Naive B cell (primary cell): Measurements from ENCODE around the gene TSPAN5. TPM values are rescaled to one million over a fixed set of nuclear protein-coding genes. Genes with fewer than 3 reads are reported as not detected.

ENCODE experiments used
- ATAC-seq, 2 donors: fragments of 150-1000 bp; cut with Tn5 transposase; 2 replicates each; pipeline ENCODE4 v1.10.0; 2021; ENCODE audit warnings: low read depth in 2 of 2, mild to moderate bottlenecking in 2 of 2, moderate library complexity in 2 of 2
- DNase-seq: peaks from one replicate; pipeline ENCODE4 v3.0.0; 2022
- H3K27ac Mint-ChIP-seq, 6 donors: one replicate each; pipeline ENCODE4 v1.8.0; 2020 to 2022; ENCODE audit warnings: mild to moderate bottlenecking in 6 of 6, mixed read lengths in 6 of 6, moderate library complexity in 5 of 6, inconsistent platforms in 2 of 6
- H3K27me3 Mint-ChIP-seq, 3 donors: one replicate each; pipeline ENCODE4 v1.8.0; 2021 to 2022; ENCODE audit warnings: mixed read lengths in 3 of 3, mild to moderate bottlenecking in 1 of 3
- H3K36me3 Mint-ChIP-seq, 2 donors: one replicate each; pipeline ENCODE4 v1.8.0; 2020 to 2022; ENCODE audit warnings: mixed read lengths in 2 of 2, inconsistent platforms in 1 of 2, mild to moderate bottlenecking in 1 of 2
- H3K4me1 Mint-ChIP-seq, 3 donors: one replicate each; pipeline ENCODE4 v1.8.0; 2020 to 2022; ENCODE audit warnings: mixed read lengths in 3 of 3, inconsistent platforms in 1 of 3, mild to moderate bottlenecking in 1 of 3, moderate library complexity in 1 of 3
- H3K4me3 Mint-ChIP-seq, 8 donors: one replicate each; pipeline ENCODE4 v1.8.0; 2020 to 2022; ENCODE audit warnings: mild to moderate bottlenecking in 8 of 8, mixed read lengths in 8 of 8, moderate library complexity in 8 of 8, inconsistent platforms in 2 of 8
- H3K9me3 Mint-ChIP-seq, 7 donors: one replicate each; pipeline ENCODE4 v1.8.0; 2020 to 2022; ENCODE audit warnings: mixed read lengths in 7 of 7, mild to moderate bottlenecking in 5 of 7, inconsistent platforms in 2 of 7, moderate library complexity in 1 of 7
- polyA plus RNA-seq, 6 donors: library from polyadenylated mRNA; unstranded; fragments of 300-500 nt; fragmentation: Illumina TruSeq; gene quantifications; one replicate each; pipeline ENCODE4 v1.2.3, GENCODE V29; 2021; ENCODE audit warnings: low read depth in 6 of 6

Gene TSPAN5
- polyA plus RNA-seq, 6 donors from 2014 or later: 3.9 to 10.2 (median 8.8) TPM

DNA sequence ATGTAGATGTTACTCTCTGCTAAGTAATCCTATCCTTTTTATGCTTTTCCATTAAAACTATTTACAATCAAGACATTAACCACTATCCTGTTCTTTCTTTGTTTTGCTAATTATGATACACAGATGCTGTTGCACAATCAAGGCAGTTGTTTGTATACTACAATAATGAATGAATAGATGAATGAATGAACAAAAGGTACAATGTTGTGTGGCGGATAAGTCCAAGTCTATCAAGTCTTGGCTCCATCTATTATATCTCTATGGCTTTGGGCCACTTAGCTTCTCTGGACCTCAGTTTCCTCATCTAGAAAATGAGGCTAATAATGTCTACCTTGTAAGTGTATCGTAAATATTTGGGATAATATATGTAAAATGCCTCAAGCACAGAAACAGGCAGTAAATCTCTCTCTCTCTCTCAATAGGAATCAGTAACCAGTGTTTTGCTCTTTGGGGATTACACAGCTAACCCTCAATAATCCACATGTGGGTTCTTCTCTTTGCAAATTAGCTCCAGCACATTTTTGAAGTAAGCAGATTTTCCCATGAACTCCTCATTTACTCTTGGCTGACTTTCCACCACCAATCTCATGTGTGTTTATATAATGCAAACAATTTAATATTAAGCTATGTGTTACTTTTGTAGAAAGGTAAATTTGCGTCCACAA lies 27.8 kb upstream of the TSPAN5 start:
- Mint-ChIP-seq H3K27ac (no peak overlapping the region), H3K27me3 (peaks cover 0 to 22% (median 8%) of the 10 kb centered on the region in 3 donors), H3K4me1 (peaks cover 0 to 4% (median 0%) of the 10 kb centered on the region in 3 donors), H3K36me3 (peaks cover 0 to 8% of the 10 kb centered on the region in 2 donors), H3K9me3 (peaks cover 0 to 7% (median 0%) of the 10 kb centered on the region in 7 donors), H3K4me3 (no peak overlapping the region)
- DNase-seq (no peak), ATAC-seq (no peak)

- Mint-ChIP-seq H3K36me3 (peaks cover 0 to 2% of the 10 kb centered on the region in 2 donors), H3K27ac (no peak overlapping the region), H3K27me3 (peaks cover 0 to 14% (median 2%) of the 10 kb centered on the region in 3 donors), H3K4me3 (no peak overlapping the region), H3K4me1 (peaks cover 0 to 4% (median 0%) of the 10 kb centered on the region in 3 donors), H3K9me3 (peaks cover 0 to 2% (median 0%) of the 10 kb centered on the region in 7 donors)
- no peak for ATAC-seq
- no peak for DNase-seq
Observed at GRCh38 chr4:98685225-98686042, 27.0 kb upstream of the TSPAN5 start.

- no peaks in the 10 kb centered on the region for H3K36me3 Mint-ChIP-seq
- H3K9me3 Mint-ChIP-seq: no peaks in the 10 kb centered on the region
- H3K27ac Mint-ChIP-seq: no peak overlapping the region
- H3K4me3 Mint-ChIP-seq: no peak overlapping the region
- peaks cover 0 to 10% (median 0%) of the 10 kb centered on the region in 3 donors for H3K27me3 Mint-ChIP-seq
- ATAC-seq (no peak), DNase-seq (no peak)
- H3K4me1 Mint-ChIP-seq: peaks cover 0 to 4% (median 0%) of the 10 kb centered on the region in 3 donors
Observed at GRCh38 chr4:98682719-98683118, 24.3 kb upstream of the TSPAN5 start.

DNA sequence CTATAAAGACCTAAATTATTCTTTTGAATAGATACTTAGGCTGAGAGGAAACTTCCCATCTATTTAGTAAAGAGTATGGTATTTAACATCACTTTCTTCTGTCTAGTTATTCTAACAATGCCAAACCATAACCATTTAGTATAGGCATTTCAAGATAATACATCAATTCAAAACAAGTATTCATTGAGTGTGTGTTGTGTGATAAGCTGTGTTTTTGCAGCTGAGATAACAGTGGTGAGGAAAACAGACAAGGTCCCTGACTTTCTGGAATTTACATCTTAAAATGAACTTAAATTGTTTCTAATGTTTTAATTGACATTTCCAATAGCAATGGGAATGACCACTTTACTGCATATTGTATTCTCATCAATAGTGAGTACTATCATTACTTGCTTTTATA lies 22.4 kb upstream of the TSPAN5 start:
- Mint-ChIP-seq H3K27ac (no peak overlapping the region), H3K27me3 (no peaks in the 10 kb centered on the region), H3K9me3 (no peaks in the 10 kb centered on the region), H3K4me1 (peaks cover 0 to 4% (median 0%) of the 10 kb centered on the region in 3 donors), H3K36me3 (no peaks in the 10 kb centered on the region), H3K4me3 (no peak overlapping the region)
- DNase-seq (no peak), ATAC-seq (no peak)

GRCh38 chr4:98679738-98680137 lies 21.3 kb upstream of the TSPAN5 start:
- no peaks in the 10 kb centered on the region for H3K36me3 Mint-ChIP-seq
- H3K9me3 Mint-ChIP-seq: no peaks in the 10 kb centered on the region
- no peak overlapping the region for H3K4me3 Mint-ChIP-seq
- peaks cover 0 to 4% (median 0%) of the 10 kb centered on the region in 3 donors for H3K4me1 Mint-ChIP-seq
- H3K27me3 Mint-ChIP-seq: peaks cover 0 to 2% (median 0%) of the 10 kb centered on the region in 3 donors
- no peak for DNase-seq
- no peak for ATAC-seq
- H3K27ac Mint-ChIP-seq: no peak overlapping the region

DNA sequence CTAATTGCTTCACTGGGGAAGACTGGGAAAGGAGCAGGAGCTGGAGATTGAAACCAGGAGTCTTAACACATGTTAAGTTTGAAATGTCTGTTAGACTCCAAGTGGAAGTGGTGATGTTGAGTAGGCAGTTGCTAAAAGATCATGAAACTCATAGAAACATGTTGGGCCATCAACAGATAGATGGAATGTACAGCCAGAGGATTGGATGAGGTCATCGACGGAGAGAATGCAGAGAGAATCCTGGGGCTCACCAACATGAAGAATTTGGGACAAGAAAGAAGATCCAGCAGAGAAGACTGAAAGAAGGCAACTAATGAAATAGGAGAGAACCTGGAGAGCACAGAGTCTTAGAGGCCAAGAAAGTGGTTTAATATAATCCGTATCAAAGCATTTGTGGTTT lies 19.4 kb upstream of the TSPAN5 start:
- H3K9me3 Mint-ChIP-seq: peaks cover 0 to 1% (median 0%) of the 10 kb centered on the region in 7 donors
- H3K36me3 Mint-ChIP-seq: no peaks in the 10 kb centered on the region
- peaks cover 0 to 11% (median 0%) of the 10 kb centered on the region in 3 donors for H3K27me3 Mint-ChIP-seq
- ATAC-seq: no peak
- no peak for DNase-seq
- H3K4me3 Mint-ChIP-seq: no peak overlapping the region
- H3K27ac Mint-ChIP-seq: peak overlapping the region in 1 of 6 donors; percentile 77
- peaks cover 0 to 10% (median 6%) of the 10 kb centered on the region in 3 donors for H3K4me1 Mint-ChIP-seq

DNA sequence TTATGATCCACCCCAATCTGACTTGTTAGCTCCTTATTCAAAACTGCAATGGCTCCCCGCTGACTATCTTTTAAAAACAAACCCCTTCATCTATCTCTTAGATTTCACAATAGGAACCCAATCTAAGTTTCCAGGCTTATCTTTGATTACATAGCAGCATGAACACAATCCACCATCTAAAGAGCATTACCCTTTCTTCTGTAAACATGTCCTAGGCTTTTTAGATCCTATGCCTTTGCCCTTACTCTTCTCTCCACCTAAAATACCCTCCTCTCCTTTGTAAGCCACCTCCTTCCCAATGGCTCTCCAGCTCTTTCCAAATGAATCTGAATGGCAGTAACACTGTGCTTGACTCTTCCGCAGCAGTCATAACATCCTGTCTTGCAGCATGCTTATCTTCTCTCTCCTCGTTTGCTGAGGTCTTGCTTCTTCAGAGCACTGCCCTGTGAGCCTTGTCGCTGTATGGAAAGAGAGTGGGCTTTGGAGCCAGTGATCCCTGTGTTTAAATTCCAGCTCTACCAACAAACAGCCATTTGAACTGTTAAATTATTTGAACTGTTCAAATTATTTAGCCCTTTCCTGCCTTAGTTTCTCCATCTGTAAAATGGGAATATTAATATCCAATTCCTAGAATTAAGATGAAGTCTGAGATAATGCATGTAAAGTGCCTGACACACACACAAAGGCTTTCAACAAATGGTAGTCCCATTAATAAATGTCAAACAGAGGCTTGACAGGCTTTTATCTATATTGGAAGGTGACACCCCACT lies 16.2 kb upstream of the TSPAN5 start:
- Mint-ChIP-seq H3K4me1 (peaks cover 0 to 11% (median 9%) of the 10 kb centered on the region in 3 donors), H3K9me3 (peaks cover 0 to 1% (median 0%) of the 10 kb centered on the region in 7 donors), H3K27me3 (peaks cover 4 to 24% (median 10%) of the 10 kb centered on the region in 3 donors), H3K27ac (no peak overlapping the region), H3K36me3 (no peaks in the 10 kb centered on the region), H3K4me3 (no peak overlapping the region)
- no peak for ATAC-seq
- DNase-seq: no peak

GRCh38 chr4:98673978-98674377 lies 15.6 kb upstream of the TSPAN5 start:
- H3K27me3 Mint-ChIP-seq: peaks cover 4 to 24% (median 10%) of the 10 kb centered on the region in 3 donors
- ATAC-seq: no peak
- no peak overlapping the region for H3K4me3 Mint-ChIP-seq
- H3K9me3 Mint-ChIP-seq: peaks cover 0 to 1% (median 0%) of the 10 kb centered on the region in 7 donors
- H3K36me3 Mint-ChIP-seq: no peaks in the 10 kb centered on the region
- H3K4me1 Mint-ChIP-seq: peaks cover 0 to 11% (median 9%) of the 10 kb centered on the region in 3 donors
- no peak overlapping the region for H3K27ac Mint-ChIP-seq
- DNase-seq: no peak

DNA sequence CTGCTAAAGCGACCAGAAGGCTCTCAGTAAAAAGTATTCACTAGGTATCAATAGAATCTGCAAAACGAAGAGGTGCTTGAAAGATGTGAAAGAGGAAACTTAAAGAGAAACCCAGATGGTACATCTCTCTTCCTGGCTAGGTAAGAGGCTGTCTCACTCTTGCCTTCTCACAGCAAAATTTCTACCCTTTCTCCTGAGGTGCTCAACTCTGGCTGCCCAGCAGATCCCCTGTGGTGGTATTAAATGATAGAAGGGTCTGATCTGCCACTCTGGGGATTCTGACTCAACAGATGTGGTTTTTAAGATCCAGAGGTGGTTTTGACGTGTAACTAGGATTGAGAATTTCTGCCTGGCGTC lies 14.9 kb upstream of the TSPAN5 start:
- Mint-ChIP-seq H3K27ac (peak overlapping the region in 2 of 6 donors; percentile 29 to 49), H3K27me3 (peaks cover 6 to 24% (median 10%) of the 10 kb centered on the region in 3 donors), H3K4me1 (peaks cover 0 to 11% (median 9%) of the 10 kb centered on the region in 3 donors), H3K4me3 (peak overlapping the region in 3 of 8 donors; percentile 10 to 42 (median 36)), H3K36me3 (no peaks in the 10 kb centered on the region), H3K9me3 (peaks cover 0 to 1% (median 0%) of the 10 kb centered on the region in 7 donors)
- peak; percentile 40 to 60 for ATAC-seq
- no peak for DNase-seq

DNA sequence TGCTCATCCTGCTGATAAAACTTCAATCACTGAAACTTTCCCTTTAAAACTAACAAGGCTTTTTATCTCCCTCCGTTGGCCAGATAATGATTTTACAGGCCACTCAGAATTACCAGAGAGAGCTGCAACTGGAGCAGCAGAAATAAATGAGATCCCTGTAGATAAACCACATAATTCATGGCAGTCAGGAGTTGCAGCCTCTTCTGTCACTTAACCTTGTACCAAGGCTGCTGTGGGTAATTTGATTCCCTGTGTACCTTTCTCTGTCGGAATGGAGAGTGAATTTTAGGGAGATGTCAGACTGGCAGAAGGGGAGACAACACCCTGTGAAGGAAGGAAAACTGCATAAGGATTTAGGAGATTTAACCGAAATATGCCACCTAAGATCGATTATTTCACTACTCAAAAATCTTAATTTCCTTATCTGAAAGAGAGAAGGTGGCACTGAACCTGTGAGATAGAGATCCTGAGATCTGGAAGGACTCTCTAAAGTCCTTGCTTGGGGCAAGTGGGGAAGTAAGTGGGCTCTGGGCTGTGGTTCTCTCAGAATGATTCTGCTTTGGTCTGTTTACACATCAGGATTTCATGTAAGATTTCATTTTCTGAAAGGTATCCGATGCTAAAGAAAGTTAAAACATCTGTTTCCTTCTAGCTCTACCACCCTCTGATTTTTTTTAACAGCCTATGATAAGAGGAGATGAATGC lies 14.3 kb upstream of the TSPAN5 start:
- DNase-seq (no peak), ATAC-seq (peak; percentile 10 to 16)
- peaks cover 7 to 24% (median 10%) of the 10 kb centered on the region in 3 donors for H3K27me3 Mint-ChIP-seq
- H3K4me1 Mint-ChIP-seq: peaks cover 0 to 11% (median 9%) of the 10 kb centered on the region in 3 donors
- no peaks in the 10 kb centered on the region for H3K36me3 Mint-ChIP-seq
- H3K27ac Mint-ChIP-seq: peak overlapping the region in 3 of 6 donors; percentile 15 to 49 (median 29)
- H3K9me3 Mint-ChIP-seq: peaks cover 0 to 1% (median 0%) of the 10 kb centered on the region in 7 donors
- peak overlapping the region in 3 of 8 donors; percentile 10 to 42 (median 36) for H3K4me3 Mint-ChIP-seq

- peaks cover 7 to 24% (median 10%) of the 10 kb centered on the region in 3 donors for H3K27me3 Mint-ChIP-seq
- DNase-seq (no peak), ATAC-seq (no peak)
Observed at GRCh38 chr4:98671131-98671530, 12.7 kb upstream of the TSPAN5 start.

DNA sequence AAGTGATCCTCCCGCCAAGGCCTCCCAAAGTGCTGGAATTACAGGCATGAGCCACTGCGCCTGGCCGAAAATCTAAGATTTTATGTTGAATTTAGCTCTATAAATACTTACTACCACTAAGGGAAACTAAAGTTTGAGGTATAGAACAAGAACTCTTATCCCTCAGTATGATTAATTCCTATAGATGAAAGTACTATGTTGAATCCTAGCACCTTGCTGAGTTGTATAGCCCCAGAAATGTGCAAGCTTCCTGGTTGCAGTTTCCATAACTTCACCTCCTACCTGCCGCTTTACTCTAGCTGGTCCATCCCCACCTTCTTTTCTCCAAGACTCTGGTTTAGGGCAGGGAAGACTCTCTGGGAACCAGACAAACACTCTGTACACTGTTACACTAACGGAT lies 11.8 kb upstream of the TSPAN5 start:
- DNase-seq: no peak
- peaks cover 7 to 24% (median 10%) of the 10 kb centered on the region in 3 donors for H3K27me3 Mint-ChIP-seq

More at GRCh38 chr4:98671131-98671530, 12.7 kb upstream of the TSPAN5 start:
- Mint-ChIP-seq H3K4me1 (peaks cover 0 to 11% (median 10%) of the 10 kb centered on the region in 3 donors), H3K27ac (peak overlapping the region in 1 of 6 donors; percentile 7), H3K4me3 (no peak overlapping the region), H3K9me3 (peaks cover 0 to 1% (median 0%) of the 10 kb centered on the region in 7 donors), H3K36me3 (no peaks in the 10 kb centered on the region)

More for the DNA sequence above, 11.8 kb upstream of the TSPAN5 start:
- Mint-ChIP-seq H3K4me3 (no peak overlapping the region), H3K9me3 (peaks cover 0 to 1% (median 0%) of the 10 kb centered on the region in 7 donors), H3K36me3 (no peaks in the 10 kb centered on the region), H3K27ac (peak overlapping the region in 1 of 6 donors; percentile 17), H3K4me1 (peaks cover under 1 to 16% (median 11%) of the 10 kb centered on the region in 3 donors)
- no peak for ATAC-seq
